B cell (primary cell): ENCODE results near the gene TADA1.
"Not testable (repeated sequence)": the region's sequence is repeated elsewhere in the genome, so short reads cannot be mapped to it uniquely, and the experiment has no call there.

Experiments used
- EZH2 ChIP-seq: IDR thresholded peaks from 2 replicates; pipeline ENCODE4 v1.6.1; 2012; ENCODE audit warnings: borderline replicate concordance, low read depth, mild to moderate bottlenecking, moderate library complexity, low read length; ENCODE audit not compliant: insufficient read depth, poor library complexity, severe bottlenecking
- TF ChIP-seq, protein P1 (sequence below): fragments of 200-600 bp; IDR thresholded peaks from one replicate; pipeline ENCODE4 v1.8.0; 2022; ENCODE audit warnings: antibody characterized with exemption, mild to moderate bottlenecking

DNA sequence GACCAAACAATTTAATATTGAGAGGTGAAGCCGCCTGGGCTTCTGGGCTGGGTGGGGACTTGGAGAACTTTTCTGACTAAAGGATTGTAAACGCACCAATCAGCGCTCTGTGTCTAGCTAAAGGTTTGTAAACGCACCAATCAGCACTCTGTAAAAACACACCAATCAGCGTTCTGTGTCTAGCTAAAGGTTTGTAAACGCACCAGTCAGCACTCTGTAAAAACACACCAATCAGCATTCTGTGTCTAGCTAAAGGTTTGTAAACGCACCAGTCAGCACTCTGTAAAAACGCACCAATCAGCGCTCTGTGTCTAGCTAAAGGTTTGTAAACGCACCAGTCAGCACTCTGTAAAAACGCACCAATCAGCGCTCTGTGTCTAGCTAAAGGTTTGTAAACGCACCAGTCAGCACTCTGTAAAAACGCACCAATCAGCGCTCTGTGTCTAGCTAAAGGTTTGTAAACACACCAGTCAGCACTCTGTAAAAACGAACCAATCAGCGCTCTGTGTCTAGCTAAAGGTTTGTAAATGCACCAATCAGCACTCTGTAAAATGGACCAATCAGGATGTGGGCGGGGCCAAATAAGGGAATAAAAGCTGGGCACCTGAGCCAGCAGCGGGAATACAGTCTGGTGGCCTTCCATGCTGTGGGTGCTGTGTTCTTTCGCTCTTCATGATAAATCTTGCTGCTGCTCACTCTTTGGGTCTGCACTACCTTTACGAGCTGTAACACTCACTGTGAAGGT is 2.3 kb upstream of the TADA1 start:
- TF ChIP-seq, protein P1, sequence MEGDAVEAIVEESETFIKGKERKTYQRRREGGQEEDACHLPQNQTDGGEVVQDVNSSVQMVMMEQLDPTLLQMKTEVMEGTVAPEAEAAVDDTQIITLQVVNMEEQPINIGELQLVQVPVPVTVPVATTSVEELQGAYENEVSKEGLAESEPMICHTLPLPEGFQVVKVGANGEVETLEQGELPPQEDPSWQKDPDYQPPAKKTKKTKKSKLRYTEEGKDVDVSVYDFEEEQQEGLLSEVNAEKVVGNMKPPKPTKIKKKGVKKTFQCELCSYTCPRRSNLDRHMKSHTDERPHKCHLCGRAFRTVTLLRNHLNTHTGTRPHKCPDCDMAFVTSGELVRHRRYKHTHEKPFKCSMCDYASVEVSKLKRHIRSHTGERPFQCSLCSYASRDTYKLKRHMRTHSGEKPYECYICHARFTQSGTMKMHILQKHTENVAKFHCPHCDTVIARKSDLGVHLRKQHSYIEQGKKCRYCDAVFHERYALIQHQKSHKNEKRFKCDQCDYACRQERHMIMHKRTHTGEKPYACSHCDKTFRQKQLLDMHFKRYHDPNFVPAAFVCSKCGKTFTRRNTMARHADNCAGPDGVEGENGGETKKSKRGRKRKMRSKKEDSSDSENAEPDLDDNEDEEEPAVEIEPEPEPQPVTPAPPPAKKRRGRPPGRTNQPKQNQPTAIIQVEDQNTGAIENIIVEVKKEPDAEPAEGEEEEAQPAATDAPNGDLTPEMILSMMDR = not testable (repeated sequence)
- not testable (repeated sequence) for TF ChIP-seq EZH2
